Endothelial cell of umbilical vein (primary cell): ENCODE data around the gene EFNA2.

ENCODE experiments used
- JUN ChIP-seq: IDR thresholded peaks from 2 replicates; pipeline ENCODE4 v1.6.1; 2011; ENCODE audit warnings: borderline replicate concordance, low read depth; ENCODE audit not compliant: insufficient read length, insufficient read depth
- POLR2A ChIP-seq: IDR thresholded peaks from 2 replicates; pipeline ENCODE4 v1.6.1; 2012; ENCODE audit warnings: low read depth, mild to moderate bottlenecking, control low read depth, low read length
- TF ChIP-seq, protein P1 (sequence below), 2 donors: IDR thresholded peaks; 1 replicate in 1 of 2; 2 replicates in 1 of 2; pipeline ENCODE4 v1.5.1; 2011; ENCODE audit warnings: low read length in 2 of 2, mild to moderate bottlenecking in 2 of 2, moderate library complexity in 2 of 2, control low read depth in 1 of 2, inconsistent platforms in 1 of 2, low read depth in 1 of 2; ENCODE audit not compliant: insufficient read depth in 1 of 2; ENCODE audit errors: extremely low read depth in 1 of 2

DNA sequence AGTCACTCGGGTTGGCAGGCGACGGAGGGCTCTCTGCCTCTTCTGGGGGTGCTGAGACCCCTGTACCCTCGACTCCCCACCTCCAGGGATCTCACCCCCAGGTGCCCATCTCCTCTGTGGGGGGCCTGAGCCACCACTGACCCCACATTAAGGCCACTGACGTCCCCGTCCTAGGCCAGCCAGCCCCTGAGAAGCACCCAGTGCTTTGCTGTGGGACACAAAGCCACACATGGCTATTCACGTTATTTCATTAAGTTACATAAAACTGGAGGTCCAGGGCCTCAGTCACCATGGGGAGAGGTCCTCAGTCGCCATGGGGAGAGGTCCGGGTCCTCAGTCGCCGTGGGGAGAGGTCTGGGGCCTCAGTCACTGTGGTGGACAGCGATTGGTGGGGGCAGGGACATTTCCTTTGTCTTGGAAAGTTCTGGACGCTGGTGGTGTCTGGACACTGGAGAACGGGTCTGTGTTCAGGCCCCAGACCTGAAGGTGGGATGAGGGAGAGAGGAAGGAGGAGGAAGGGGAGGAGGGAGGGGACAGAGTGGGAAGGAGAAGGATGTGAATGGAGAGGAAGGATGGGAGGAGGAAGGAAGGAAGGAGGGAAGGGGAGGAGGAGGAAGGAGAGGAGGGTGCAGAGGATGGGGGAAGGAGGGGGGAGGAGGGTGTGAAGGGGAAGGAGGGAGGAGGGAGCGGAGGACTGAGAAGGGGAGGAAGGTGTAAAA is 3.9 kb upstream of the EFNA2 start:
- TF ChIP-seq, protein P1, sequence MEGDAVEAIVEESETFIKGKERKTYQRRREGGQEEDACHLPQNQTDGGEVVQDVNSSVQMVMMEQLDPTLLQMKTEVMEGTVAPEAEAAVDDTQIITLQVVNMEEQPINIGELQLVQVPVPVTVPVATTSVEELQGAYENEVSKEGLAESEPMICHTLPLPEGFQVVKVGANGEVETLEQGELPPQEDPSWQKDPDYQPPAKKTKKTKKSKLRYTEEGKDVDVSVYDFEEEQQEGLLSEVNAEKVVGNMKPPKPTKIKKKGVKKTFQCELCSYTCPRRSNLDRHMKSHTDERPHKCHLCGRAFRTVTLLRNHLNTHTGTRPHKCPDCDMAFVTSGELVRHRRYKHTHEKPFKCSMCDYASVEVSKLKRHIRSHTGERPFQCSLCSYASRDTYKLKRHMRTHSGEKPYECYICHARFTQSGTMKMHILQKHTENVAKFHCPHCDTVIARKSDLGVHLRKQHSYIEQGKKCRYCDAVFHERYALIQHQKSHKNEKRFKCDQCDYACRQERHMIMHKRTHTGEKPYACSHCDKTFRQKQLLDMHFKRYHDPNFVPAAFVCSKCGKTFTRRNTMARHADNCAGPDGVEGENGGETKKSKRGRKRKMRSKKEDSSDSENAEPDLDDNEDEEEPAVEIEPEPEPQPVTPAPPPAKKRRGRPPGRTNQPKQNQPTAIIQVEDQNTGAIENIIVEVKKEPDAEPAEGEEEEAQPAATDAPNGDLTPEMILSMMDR (IDR thresholded peaks at IDR 0.05; ENCODE audit: extremely low read depth in 1 of 2, insufficient read depth in 1 of 2, low read depth in 1 of 2, low read length in 2 of 2), result no peak
- no peak for TF ChIP-seq JUN
- TF ChIP-seq POLR2A, result no peak
